GM19351 (cell line): ENCODE measurements around the gene ZNF585A.
"Not testable (repeated sequence)": the region's sequence is repeated elsewhere in the genome, so short reads cannot be mapped to it uniquely, and the experiment has no call there.

Experiments
- ATAC-seq: cut with Tn5 transposase; IDR thresholded peaks from one replicate; pipeline ENCODE4 v1.9.1; 2021; ENCODE audit warnings: mild to moderate bottlenecking, moderate library complexity; ENCODE audit not compliant: unreplicated experiment

The ZNF585A gene

GRCh38 chr19:37172368-37173366 lies at the start of gene ZNF585A:
TSS of gene ZNF585A (minus strand) at chr19:37172695. CDS start at chr19:37169910, 2,785 bp downstream.
- peak; percentile 98 for ATAC-seq

GRCh38 chr19:37221136-37221535 lies 48.6 kb upstream of the ZNF585A start:
- no peak for ATAC-seq

- ATAC-seq = no peak
These were observed 47.9 kb upstream of the ZNF585A start for GRCh38 chr19:37220383-37220782.

- no peak for ATAC-seq
These were observed 46.1 kb upstream of the ZNF585A start for GRCh38 chr19:37218592-37218935.

GRCh38 chr19:37217775-37218591 lies 45.5 kb upstream of the ZNF585A start, which contains the start of gene ZNF383:
TSS of gene ZNF383 (plus strand) at chr19:37218214. CDS start at chr19:37230454, 12,240 bp downstream.
- ATAC-seq = peak; percentile 86

GRCh38 chr19:37217480-37217774 lies 44.9 kb upstream of the ZNF585A start:
- no peak for ATAC-seq

DNA sequence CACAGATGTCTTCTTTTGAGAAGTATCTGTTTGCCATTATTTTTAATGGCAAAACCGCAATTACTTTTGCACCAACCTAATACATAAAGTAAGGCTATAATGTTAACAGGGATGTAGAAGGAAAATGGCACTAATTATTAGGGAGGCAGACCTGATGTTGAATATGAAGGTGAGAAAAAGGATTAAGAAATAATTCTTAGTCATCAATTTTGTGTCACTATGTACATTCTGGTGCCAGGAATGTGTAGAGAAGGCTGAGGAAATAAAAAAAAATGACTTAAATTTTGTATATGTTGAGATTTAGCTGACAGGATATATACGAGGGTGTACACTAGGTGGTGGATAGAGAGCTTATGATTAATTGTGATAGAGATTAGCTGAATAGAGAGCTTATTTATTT lies 25.3 kb upstream of the ZNF585A start:
- no peak for ATAC-seq

DNA sequence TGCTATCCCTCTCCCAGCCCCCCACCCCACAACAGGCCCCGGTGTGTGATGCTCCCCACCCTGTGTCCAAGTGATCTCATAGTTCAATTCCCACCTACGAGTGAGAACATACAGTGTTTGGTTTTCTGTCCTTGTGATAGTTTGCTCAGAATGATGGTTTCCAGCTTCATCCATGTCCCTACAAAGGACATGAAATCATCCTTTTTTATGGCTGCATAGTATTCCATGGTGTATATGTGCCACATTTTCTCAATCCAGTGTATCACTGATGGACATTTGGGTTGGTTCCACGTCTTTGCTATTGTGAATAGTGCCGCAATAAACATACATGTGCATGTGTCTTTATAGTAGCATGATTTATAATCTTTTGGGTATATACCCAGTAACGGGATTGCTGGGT lies 24.6 kb upstream of the ZNF585A start:
- ATAC-seq = not testable (repeated sequence)

DNA sequence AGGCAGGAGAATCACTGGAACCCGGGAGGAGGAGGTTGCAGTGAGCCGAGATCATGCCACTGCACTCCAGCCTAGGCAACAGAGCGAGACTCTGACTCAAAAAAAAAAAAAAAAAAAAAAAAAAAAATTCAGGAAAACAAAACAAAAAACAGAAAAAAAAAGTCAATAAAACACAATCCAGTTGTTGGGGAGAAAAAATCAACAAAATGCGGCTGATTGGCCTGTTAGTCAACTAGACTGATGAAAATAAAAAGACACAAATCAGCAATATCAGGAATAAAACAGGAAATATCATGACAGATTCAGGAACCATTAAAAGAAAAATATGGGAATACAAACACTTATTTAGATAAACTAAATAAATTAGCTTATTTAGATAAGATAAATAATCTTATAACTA lies 22.8 kb upstream of the ZNF585A start:
- not testable (repeated sequence) for ATAC-seq

GRCh38 chr19:37186071-37186470 lies 13.6 kb upstream of the ZNF585A start:
- not testable (repeated sequence) for ATAC-seq

DNA sequence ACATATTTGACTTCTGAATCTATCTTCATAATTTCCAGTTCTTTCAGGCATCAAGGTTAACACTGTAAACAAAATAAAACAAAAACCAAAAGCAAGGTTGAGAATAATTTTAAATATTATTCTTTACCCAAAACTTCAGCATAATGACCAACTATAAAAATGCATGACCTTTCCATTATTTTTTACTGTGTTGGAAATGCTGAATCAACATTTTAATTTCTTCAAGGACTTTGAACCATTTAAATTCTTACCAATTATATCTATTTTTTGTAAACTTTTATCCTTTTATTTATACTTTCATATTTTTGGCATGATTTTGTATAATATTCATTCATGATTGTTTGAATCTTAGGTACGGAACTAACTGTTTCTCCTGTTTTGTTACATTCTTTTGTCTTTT lies 6.9 kb downstream of the ZNF585A start:
- ATAC-seq = no peak

- ATAC-seq = no peak
These were observed 12.3 kb downstream of the ZNF585A start for GRCh38 chr19:37160153-37160552.

DNA sequence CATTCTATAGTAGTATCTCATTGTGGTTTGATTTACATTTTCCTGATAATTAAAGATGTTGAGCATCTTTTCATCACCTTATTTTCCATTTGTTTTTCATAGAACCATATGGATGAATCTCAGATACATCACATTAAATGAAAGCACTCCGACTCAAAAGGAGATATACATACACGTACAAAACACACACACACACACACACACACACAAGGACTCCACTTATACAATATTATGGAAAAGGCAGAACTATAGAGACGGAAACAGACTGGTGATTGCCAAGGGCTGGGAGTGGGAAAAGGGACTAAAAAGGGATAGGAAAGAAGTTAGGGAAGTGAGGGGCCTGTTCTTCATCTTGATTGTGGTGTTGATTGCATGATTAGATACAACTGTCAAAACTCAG lies 24.3 kb downstream of the ZNF585A start:
- ATAC-seq = no peak

DNA sequence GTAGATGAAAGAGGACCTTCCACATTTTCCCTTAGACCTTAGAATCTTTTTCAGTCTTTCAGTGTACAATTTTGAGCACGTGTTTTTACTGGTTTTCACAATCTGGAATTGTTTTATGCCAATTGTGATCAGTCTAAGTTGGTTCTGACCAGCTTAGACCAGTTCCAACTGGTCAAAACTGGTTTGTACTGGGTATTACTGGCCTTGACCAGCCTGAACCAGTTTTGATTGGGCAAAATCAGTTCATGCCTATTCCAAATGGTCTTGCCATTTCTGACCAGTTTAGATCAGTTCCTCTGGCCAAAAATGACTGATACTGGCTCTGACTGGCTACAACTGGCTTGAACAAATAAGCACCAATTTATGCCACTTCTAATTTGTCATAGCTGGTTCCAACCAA lies 36.4 kb downstream of the ZNF585A start:
- ATAC-seq = no peak

GRCh38 chr19:37128821-37129177 lies 43.7 kb downstream of the ZNF585A start:
- no peak for ATAC-seq

DNA sequence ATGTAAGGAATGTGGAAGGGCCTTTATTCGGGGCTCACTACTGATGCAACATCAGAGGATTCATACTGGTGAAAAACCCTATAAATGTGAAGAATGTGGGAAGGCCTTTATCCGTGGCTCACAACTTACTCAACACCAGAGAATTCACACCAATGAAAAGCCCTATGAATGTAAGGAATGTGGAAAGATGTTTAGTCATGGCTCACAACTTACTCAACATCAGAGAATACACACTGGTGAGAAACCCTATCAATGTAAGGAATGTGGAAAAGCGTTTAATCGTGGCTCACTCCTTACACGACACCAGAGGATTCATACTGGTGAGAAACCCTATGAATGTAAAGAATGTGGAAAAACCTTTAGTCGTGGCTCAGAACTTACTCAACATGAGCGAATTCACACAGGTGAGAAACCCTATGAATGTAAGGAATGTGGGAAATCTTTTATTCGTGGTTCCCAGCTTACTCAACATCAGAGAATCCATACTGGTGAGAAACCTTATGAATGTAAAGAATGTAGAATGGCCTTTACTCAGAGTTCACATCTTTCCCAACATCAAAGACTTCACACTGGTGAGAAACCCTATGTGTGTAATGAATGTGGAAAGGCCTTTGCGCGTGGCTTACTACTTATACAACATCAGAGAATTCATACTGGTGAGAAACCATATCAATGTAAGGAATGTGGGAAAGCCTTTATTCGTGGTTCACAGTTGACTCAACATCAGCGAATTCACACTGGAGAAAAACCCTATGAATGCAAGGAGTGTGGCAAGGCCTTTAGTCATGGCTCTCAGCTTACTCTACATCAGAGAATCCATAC lies 44.3 kb downstream of the ZNF585A start:
- ATAC-seq = no peak

- ATAC-seq = not testable (repeated sequence)
These were observed 50.4 kb downstream of the ZNF585A start for GRCh38 chr19:37122093-37122492.

DNA sequence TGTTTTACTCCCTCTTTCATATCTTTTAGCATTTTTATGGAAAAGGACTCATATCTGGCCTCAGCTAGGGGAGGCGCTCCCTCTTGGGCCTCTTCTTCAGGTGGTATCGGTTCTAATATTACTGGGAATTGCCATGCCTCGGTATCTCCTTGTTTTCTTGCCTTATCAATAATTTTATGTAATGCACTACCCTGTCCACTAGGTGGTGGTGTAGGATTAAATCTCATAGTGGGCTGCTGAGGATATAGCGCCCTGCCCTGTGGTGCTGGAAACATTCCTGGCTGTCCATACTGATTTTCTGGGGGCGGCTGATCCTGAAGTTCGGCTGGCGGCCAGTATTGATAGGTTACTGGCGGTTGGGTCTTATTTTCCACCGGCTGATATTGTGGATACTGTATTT lies 58.5 kb downstream of the ZNF585A start:
- ATAC-seq = no peak

DNA sequence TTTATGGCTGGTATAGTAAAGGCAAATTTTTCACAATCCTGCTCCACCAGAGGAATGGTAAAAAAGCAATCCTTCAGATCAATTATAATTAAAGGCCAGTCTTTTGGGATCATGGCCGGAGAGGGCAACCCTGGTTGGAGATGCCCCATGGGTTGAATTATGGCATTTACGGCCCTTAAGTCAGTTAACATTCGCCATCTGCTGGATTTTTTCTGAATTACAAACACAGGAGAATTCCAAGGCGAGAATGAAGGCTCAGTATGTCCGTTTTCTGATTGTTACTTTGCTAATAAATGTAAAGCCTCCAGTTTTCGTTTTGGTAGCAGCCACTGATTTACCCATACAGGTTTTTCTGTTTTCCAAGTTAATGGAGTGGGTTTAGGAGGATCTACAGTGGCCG lies 60.7 kb downstream of the ZNF585A start:
- not testable (repeated sequence) for ATAC-seq

DNA sequence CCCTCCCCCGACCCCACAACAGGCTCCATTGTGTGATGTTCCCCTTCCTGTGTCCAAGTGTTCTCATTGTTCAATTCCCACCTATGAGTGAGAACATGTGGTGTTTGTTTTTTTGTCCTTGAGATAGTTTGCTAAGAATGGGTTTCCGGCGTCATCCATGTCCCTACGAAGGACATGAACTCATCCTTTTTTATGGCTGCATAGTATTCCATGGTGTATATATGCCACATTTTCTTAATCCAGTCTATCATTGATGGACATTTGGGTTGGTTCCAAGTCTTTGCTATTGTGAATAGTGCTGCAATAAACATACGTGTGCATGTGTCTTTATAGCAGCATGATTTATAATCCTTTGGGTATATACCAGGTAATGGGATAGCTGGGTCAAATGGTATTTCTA lies 68.4 kb downstream of the ZNF585A start:
- not testable (repeated sequence) for ATAC-seq

- no peak for ATAC-seq
These were observed 73.9 kb downstream of the ZNF585A start for GRCh38 chr19:37098570-37098969.
